Stimulated activated CD8-positive, alpha-beta memory T cell treated with anti-CD3 and anti-CD28 coated beads, Interleukin-7, amount 100 ng/mL, for 48 hours (primary cell): ENCODE results near the gene RFC1.
"Not testable (repeated sequence)": the region's sequence is repeated elsewhere in the genome, so short reads cannot be mapped to it uniquely, and the experiment has no call there.

ENCODE experiments used
- DNase-seq, 2 donors: peaks; one replicate each; pipeline ENCODE4 v3.0.0-alpha.2; 2020; ENCODE audit warnings: low read depth in 1 of 2; ENCODE audit errors: extremely low read depth in 1 of 2

RFC1 gene

DNA sequence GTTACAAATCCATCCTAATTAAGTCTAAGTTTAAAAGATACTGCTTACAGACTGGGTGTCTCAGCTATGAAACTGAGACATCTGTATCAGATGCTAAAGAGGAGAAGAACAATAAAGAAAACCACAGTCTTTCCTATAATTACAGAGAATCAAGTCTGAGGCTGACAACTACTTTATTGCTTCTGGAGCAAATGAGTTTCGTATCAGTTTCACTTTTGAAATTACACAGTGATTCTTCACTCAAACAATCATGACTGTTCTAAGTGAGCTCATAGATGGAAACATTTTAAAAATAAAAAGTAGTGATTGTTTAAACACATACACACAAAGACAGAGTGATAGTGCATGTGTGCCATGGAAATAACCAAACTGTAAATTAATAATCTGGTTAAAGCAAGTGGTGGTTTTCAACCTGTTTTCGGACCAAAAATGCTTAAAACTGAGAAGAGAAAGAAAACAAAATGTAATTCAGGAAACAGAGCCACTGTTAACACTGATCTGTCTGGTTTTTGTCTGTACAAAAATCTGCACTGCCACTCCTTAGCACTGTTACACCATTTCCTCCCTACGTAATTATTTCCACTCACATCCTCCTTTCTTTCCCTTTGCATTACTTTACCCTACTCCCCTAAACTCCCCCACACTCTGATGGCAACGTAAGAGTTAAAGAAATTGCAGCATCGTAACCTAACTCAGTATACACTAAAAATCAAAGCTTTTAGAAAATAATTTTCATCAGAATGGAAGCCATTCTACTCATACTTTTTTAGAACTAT, 12.5 kb downstream of the RFC1 start:
- no peak for DNase-seq

DNA sequence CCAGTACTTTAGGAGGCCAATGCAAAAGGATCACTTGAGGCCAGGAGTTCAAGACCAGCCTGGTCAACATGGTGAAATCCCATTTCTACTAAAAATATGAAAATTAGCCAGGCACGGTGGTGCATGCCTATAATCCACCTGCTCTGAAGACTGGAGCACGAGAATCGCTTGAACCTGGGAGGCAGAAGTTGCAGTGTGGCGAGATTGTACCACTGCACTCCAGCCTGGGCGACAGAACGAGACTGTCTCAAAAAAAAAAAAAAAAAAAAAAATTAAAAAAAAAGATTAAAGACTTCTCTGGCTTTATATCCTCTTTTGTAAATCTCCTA, 13.0 kb downstream of the RFC1 start:
- DNase-seq, result not testable (repeated sequence)

DNA sequence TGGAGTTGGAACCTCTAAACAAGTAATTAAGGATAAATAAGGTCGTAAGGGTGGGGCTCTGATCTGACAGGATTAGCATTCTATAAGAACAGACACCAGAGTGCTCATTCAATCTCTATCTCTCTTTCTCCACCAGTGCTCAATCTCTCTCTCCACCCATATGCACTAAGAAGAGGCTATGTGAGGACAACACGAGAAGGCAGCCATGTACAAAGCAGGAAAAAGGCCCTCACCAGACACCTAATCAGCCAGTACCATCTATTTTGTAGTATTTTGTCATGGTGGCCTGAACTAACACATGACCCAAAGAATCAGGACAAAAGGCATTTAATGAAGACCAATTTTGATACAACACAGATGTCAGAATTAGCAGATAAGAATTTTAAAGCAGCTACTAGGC, 16.8 kb downstream of the RFC1 start:
- DNase-seq, result no peak

DNA sequence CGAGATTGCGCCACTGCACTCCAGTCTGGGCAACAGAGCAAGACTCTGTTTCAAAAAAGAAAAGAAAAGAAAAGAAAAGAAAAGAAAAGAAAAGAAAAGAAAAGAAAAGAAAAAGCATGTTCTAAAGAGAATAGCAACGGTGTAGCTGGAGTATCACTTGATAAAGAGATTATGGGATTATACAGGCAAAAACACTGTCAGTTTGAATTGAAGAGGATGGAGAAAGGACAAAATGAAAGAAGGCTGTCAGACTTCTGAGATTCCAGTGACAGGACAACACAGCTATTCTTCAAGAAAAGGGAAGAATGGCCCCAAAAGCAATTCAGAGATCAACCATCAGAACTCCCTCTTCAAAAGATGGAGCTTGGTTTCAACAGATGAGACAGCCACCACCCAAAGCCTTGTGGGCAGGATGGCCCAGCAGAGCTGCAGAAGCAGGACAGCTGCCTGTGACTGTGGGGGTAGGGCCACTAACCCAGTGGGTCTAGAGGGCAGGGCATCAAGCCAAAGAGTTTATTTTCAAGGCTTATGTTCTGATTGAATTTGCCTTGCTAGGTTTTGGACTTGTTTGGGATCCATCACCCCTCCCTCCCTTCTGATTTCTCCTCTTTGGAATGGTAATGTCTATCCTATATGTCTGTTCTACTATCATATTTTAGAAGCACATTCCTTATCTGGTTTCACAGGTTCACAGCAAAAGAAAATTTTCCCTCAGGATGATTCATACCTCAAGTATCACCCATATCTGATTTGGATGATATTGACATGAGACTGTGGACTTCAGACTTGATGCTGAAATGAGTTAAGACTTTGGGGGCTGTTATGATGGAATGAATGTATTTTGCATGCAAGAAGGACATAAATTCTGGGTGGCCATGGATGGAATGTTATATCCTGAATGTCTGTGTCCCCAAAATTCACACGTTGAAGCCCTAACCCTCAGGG, 17.5 kb downstream of the RFC1 start:
- peak; percentile 31 to 43 for DNase-seq

DNA sequence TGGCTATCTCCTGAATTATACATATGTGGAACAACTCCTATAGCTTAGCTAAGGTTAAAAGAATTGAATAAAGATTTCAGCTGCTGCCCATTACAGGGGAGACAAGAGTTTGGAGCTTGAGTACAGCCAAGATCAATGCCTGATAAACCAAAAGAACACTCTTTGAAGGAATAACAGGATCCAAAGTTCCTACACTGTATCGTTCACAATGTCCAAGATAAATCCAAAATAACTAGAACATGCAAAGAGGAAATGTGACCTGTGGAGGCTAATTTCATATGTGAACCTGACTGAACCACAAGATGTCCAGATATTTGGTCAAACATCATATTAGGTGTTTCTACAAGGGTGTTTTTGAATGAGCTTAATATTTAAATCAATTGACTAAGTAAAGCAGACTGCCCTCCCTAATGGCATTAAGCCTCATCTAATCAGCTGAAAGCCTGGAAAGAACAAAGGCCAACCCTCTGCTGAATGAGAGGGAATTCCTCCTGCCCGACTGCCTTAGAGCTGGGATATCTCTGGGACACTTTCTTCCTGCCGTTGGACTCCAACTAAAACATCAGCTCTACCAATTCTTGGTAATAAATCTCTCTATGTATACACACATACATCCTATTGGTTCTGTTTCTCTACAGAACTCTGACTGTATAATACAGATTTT, 19.2 kb downstream of the RFC1 start:
- no peak for DNase-seq

DNA sequence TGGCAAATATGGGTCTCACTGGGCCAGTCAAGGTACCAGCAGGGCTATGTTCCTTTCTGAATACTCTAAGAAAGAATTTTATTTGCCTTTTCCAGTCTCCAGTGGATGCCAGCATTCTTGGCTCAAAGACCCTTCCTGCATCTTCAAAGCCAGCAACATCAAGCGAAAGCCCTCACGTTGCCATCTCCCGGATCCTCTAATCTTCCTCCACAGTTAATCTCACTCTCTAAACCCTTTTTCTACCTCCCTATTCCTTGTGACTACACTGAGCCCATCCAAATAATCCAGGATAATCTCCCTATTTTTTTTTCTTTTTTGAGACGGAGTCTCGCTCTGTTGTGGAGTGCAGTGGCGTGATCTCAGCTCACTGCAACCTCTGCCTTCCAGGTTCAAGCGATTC, 23.4 kb downstream of the RFC1 start:
- no peak for DNase-seq

DNA sequence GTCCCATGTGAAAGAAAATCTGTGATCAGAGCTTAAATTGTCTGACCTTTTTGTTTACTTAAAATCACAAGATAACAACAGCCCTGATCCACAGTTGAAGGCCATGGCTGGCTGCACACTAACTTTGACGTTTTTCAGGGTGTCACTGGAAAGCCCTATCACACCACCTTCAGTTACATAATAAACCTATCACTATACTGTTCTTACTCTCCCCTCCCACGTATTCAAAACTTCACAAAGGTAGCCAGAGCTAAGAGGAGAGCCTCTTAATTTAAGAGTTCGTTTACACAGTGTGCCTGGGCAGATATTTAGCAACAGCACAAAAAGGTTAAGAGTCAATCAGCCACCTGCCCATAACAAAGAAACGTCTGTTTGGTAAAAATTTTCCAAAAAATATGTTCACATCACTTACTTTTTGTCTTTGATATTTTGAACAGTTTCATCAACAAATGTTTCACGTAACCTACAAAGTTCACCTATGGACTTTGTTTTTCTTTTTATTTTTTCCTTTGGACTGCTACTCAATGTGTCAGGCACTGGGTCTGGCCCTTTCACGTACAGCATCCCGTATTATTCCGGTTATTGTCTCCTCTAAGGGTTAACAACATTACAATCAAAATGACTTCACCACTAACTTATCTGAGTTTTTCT, 25.0 kb downstream of the RFC1 start:
- DNase-seq, result no peak

DNA sequence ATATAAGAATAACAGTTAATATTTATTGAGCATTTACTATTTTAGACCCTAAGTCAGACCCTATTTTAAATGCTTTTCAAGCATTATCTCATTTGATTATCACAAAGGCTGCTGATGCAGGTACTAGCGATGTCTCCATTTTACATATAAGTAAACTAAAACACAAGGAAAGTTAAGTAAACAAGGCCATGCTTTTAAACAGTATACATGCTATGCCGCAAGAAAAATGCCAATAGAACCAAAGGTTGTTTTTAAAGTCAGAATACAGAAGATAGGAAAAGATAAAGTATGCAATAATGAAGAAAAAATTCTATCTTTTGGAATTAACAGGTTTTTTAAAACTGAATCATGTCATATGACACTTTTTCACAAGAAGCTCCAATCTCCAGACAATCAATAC, 26.2 kb downstream of the RFC1 start:
- DNase-seq, result no peak

DNA sequence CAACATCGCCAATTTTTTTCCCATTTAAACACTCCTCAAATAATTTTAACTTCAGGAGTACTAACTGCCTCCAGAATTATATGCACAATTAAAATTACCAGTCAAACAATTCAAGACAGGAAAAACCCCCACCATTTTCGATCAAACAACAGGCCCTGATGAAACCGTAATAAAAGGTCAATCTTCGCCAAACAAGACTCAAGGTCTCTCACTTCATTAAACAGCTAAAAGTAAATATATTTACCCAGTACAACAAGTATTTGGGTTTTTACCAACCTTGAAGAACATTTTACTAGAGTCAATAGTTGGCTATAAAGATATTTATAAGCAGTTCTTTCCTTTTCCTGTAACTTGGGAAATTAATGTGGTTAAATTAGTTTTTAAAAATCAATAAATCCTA, 28.3 kb downstream of the RFC1 start:
- no peak for DNase-seq

DNA sequence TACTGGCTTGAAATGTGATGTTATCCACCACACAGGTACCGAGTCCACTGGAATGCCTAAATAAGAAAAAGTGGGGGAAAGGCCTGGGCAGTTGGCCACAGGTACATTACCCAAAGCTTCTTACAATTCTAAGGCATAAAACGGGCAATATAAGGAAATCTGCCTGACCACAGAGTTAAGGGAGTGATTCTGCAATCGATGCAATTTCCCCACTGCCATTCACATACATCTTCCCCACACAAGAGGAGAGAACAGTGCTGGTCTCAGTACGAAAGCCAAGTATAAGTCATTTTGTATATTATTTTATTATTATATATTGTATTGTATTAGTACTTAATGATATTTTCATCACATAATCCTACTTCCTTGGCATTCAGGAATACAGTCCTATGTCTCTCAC, 30.6 kb downstream of the RFC1 start:
- no peak for DNase-seq

DNA sequence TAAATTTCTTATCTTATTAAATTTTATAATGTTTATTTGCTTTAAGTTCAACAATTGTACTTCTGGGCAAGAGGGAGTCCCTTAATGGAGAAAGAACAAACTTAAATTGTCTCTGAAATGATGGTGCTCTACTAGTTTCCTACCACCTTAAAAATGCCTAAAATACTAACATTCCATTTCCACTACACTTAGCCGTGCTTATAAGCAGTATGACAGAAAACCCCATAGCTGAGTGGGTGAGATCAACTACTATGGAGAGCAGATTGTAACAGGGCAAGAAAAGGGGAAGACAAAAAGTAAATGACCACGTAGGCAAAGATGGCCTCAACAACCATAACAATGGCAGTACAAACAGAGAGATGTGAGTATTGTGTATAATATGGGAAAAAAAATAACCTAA, 35.0 kb downstream of the RFC1 start:
- DNase-seq, result no peak

DNA sequence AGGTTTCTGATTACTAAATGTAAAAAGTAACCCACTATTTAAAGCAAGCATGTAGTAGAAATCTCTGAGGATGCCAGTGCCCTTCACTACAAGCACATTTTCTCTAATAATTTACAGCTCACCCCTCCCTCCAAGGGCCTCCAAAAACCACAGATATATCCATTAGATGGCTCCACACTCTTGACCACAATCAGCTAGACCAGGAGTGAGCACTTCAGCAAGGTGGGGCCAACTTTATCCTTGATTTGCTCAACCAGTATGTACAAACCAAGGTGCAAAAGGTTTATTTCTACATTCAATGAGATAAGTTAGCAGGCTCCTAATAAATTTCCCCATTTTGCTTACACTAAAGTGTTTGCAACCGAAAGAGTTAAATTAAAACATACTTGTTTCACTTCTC, 35.8 kb downstream of the RFC1 start:
- no peak for DNase-seq

DNA sequence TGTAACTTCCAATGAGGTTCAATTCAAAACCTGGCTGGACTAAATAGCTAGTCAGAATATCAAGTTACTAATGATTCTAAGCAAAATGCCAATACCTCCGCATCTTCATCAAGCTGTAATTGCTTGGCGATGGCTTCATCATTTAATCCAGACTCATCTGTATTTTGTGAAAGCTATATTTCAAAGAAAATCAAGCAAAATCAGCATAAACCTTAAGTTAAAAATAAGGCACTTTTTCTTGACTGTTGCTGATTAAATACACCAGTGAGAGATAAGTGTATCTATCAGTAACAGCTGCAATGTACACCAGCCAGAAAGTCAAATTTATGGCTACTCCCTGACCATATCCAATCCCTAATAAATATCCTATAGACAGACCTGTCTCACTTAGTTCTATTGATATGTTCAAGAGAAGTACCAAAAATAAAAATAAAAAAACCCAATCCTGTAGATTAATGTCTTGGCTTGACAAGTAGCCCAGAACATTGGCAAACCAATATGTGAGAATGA, 39.6 kb downstream of the RFC1 start:
- no peak for DNase-seq

DNA sequence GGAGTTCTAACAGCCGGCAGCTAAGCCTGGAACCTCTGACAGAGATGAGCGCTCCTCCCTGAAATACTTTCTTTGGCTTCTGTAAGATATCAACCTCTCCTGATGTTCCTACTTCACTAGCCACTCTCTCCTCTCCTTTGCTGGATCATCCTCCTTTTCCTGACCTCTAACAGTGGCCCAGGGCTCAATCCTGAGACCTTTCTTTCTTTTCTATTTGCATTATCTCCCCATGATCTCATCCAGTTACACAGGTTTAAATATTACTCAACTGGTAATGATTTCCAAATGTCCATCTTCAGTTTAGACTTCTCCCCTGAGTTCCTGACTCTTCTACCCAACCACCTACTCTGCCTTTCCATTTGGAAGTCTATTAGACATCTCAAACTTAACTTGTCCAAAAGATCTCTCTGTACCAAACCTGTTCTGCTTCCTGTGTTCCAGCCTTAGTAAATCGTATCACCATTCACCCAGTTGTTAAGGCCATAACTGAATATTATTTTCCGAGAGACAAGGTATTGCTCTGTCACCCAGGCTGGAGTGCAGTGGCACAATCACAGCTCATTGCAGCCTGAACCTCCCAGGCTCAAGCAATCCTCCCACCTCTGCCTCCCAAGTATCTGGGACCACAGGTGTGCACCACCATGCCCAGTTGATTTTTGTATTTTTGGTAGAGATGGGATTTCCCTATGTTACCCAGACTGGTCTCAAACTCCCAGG, 41.1 kb downstream of the RFC1 start:
- DNase-seq, result no peak

DNA sequence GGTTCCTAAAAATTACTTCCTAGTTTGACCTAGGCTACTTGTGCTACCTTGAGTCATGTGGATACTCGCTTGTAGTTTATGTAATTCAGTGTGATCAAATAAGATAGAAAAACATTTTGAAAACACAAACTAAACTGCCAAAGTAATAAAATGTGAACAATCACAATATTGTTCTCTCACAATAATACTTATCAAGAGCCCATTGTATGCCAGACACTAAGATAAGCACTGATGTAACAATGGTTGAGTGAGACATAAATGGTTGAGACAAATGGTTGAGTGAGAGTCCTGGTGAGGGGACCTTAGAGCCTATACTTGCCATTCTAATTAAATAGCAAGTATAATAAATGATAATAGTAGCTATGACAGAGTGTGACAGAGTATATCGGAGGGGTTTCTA, 41.7 kb downstream of the RFC1 start:
- DNase-seq, result no peak

DNA sequence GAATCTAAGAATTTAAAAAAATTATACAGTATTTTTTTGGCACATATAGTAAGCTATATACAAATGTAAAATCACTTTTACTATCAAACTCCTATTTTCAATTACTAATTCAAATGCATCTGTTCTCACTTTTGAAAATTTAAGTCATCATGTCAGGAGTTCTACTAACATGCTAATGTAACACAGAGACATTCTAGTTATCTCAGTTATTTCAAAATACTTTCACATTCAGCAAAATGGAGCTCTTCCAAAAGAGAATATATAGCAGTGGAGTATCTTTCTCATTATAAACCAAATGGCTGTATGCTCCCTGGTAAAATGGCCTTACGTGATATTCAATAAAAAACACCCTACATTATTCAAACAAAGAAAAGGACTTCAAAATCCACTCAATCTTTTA, 42.3 kb downstream of the RFC1 start:
- DNase-seq, result no peak

DNA sequence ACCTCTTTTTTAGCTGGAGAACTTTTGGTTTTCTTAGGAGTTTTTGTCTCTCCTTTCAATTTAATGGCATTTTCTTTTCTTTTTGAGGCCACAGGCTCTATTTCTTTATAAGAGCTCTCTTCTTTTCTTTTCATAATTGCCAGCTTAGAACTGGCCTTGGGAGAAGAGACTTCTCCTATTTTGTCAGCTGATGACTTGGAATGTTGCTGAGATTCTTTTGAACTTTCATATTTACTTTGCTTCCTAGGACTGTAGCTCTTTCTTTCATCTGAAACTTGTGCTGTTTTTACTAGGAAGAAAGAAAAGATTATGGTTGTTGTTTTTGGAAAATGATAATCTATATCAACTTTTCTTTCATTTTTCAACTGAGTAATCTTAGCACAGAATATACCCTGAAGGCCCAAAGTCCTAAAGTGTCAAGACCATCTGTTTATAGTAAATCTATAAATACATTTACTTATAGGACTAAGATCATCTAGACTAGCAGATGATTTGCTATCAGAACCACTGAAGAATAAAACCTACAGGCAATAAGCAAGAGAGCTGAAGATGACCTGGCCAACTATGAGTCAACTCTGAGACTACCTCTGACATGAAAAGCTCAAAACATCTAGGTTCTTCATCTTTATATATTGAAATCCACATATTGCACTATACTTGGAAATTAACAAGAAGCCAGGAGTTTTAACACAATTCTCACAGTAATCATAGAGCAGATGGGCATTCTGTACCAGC, 45.6 kb downstream of the RFC1 start:
- DNase-seq, result no peak

DNA sequence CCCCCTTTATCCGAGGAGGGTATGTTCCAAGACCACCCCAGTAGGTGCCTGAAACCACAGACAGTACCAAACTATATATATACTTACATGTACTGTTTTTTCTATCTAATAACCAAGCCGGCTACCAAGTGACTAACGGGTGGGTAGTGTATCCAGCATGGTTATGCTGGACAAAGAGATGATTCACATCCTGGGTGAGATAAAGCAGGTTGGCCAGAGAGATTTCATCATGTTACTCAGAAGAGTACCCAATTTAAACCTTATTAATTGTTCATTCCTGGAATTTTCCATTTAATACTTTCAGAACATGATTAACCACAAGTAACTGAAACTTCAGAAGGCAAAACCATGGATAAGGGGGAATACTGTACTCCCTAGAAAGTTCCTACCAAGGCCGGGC, 46.5 kb downstream of the RFC1 start:
- DNase-seq, result no peak

DNA sequence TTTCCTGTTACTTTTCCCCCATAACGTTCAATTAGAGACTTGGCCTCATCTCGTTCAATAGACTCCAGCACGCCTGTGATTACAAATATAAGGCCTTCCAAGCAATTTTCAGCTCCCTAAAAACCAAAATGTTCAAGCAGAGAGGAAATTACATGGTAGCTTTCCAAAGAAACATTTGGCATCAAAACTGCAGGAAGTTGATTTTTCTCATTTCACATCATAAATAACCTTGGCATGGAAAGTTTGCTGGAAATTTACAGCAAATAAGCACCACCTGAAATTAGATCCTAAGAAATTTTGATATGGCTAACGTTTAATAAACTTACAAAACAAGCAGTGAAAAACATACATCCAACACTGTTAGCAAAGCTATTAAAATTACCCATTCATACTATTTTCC, 53.3 kb downstream of the RFC1 start:
- no peak for DNase-seq

DNA sequence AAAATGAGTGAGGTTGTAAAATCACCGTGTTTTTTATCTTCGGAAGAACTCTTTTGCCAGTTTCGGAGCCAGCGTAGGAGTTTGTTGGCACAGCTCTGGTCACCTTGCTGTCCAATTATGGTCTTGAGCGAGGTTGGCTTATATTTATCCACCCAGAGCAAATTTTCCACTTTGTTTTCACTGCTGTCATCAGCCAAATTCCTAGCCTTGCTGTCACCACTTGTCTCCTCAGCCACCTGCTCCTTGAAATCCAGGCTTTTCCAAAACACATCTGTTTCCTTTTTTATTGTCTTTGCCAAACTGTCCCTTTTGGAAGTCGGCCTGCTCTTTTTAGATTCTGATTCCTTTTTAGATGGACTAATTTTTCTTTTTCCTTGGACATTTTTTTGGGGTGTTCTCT, 57.6 kb downstream of the RFC1 start:
- DNase-seq, result no peak
